MM.1S (cell line): ENCODE data around the gene HCST.

Experiments
- DNase-seq: peaks from one replicate; pipeline ENCODE4 v3.0.0-alpha.2; 2015
- H2AFZ ChIP-seq: fragments of 300-600 bp; sonication (generic); 2 replicates; pipeline ENCODE4 v1.6.0; 2016; ENCODE audit warnings: antibody characterized with exemption, low read length
- H3F3A ChIP-seq: fragments of 300-600 bp; sonication (generic); 2 replicates; pipeline ENCODE4 v1.6.1; 2016; ENCODE audit warnings: mild to moderate bottlenecking, antibody characterized with exemption, low read length, moderate library complexity, mixed read lengths; ENCODE audit not compliant: insufficient read depth
- H3K27ac ChIP-seq: fragments of 300-600 bp; sonication (generic); 2 replicates; pipeline ENCODE4 v1.5.1; 2016; ENCODE audit warnings: mild to moderate bottlenecking, low read length
- H3K27me3 ChIP-seq: fragments of 300-600 bp; sonication (generic); replicated peaks from 2 replicates; pipeline ENCODE4 v1.6.0; 2016; ENCODE audit warnings: low read length; ENCODE audit not compliant: insufficient read depth
- H3K36me3 ChIP-seq: fragments of 300-600 bp; sonication (generic); replicated peaks from 2 replicates; pipeline ENCODE4 v1.6.1; 2016; ENCODE audit warnings: mild to moderate bottlenecking, low read length, mixed read lengths; ENCODE audit not compliant: insufficient read depth
- H3K4me1 ChIP-seq: fragments of 300-600 bp; sonication (generic); 2 replicates; pipeline ENCODE4 v1.6.1; 2016; ENCODE audit warnings: low read length, mixed read lengths
- H3K4me2 ChIP-seq: fragments of 300-600 bp; sonication (generic); 2 replicates; pipeline ENCODE4 v1.6.0; 2016; ENCODE audit warnings: low read depth, low read length
- H3K4me3 ChIP-seq: fragments of 300-600 bp; sonication (generic); 2 replicates; pipeline ENCODE4 v1.5.1; 2016; ENCODE audit warnings: low read length, mixed read lengths
- H3K79me2 ChIP-seq: fragments of 300-600 bp; sonication (generic); 2 replicates; pipeline ENCODE4 v1.6.1; 2016; ENCODE audit warnings: mixed run types, low read length, mixed read lengths
- H3K9ac ChIP-seq: fragments of 300-600 bp; sonication (generic); 2 replicates; pipeline ENCODE4 v1.6.1; 2016; ENCODE audit warnings: low read length, mixed read lengths
- H3K9me2 ChIP-seq: fragments of 300-600 bp; sonication (generic); replicated peaks from 2 replicates; pipeline ENCODE4 v1.6.1; 2016; ENCODE audit warnings: mild to moderate bottlenecking, low read length, mixed read lengths; ENCODE audit not compliant: insufficient read depth
- H3K9me3 ChIP-seq: fragments of 300-600 bp; sonication (generic); replicated peaks from 2 replicates; pipeline ENCODE4 v1.6.1; 2016; ENCODE audit warnings: mild to moderate bottlenecking, low read length, mixed read lengths; ENCODE audit not compliant: insufficient read depth
- H4K20me1 ChIP-seq: fragments of 300-600 bp; sonication (generic); 2 replicates; pipeline ENCODE4 v1.6.1; 2016; ENCODE audit warnings: mild to moderate bottlenecking, low read length, moderate library complexity, mixed read lengths; ENCODE audit not compliant: insufficient read depth
- EZH2 ChIP-seq: fragments of 300-600 bp; sonication (generic); optimal IDR thresholded peaks from 2 replicates; pipeline ENCODE3; 2017; ENCODE audit warnings: low read depth, mild to moderate bottlenecking, antibody characterized with exemption, low read length, mixed read lengths
- EZH2phosphoT487 ChIP-seq: fragments of 300-600 bp; sonication (generic); IDR thresholded peaks from 2 replicates; pipeline ENCODE4 v1.6.1; 2018; ENCODE audit warnings: antibody characterized with exemption, low read length
- TF ChIP-seq, protein P1 (sequence below): fragments of 300-600 bp; sonication (generic); IDR thresholded peaks from 2 replicates; pipeline ENCODE4 v1.5.1; 2016; ENCODE audit warnings: antibody characterized with exemption, low read length, mixed read lengths

Gene HCST

DNA sequence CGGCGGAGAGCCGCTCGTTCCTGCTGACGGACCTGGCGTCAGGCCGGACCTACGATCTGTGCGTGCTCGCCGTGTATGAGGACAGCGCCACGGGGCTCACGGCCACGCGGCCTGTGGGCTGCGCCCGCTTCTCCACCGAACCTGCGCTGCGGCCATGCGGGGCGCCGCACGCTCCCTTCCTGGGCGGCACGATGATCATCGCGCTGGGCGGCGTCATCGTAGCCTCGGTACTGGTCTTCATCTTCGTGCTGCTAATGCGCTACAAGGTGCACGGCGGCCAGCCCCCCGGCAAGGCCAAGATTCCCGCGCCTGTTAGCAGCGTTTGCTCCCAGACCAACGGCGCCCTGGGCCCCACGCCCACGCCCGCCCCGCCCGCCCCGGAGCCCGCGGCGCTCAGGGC is 42.2 kb downstream of the HCST start:
- Histone ChIP-seq H3K79me2 (no peaks in the 10 kb centered on the region), H2AFZ (no peak overlapping the region), H3K4me1 (no peaks in the 10 kb centered on the region), H3K36me3 (no peaks in the 10 kb centered on the region), H3F3A (no peaks in the 10 kb centered on the region), H4K20me1 (no peaks in the 10 kb centered on the region), H3K4me2 (no peak overlapping the region), H3K27me3 (peaks cover 7% of the 10 kb centered on the region), H3K4me3 (no peak overlapping the region), H3K27ac (no peak overlapping the region), H3K9me3 (no peaks in the 10 kb centered on the region), H3K9ac (no peak overlapping the region), H3K9me2 (no peaks in the 10 kb centered on the region)
- DNase-seq = no peak
- no peak for TF ChIP-seq EZH2
- TF ChIP-seq, protein P1, sequence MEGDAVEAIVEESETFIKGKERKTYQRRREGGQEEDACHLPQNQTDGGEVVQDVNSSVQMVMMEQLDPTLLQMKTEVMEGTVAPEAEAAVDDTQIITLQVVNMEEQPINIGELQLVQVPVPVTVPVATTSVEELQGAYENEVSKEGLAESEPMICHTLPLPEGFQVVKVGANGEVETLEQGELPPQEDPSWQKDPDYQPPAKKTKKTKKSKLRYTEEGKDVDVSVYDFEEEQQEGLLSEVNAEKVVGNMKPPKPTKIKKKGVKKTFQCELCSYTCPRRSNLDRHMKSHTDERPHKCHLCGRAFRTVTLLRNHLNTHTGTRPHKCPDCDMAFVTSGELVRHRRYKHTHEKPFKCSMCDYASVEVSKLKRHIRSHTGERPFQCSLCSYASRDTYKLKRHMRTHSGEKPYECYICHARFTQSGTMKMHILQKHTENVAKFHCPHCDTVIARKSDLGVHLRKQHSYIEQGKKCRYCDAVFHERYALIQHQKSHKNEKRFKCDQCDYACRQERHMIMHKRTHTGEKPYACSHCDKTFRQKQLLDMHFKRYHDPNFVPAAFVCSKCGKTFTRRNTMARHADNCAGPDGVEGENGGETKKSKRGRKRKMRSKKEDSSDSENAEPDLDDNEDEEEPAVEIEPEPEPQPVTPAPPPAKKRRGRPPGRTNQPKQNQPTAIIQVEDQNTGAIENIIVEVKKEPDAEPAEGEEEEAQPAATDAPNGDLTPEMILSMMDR = no peak
- no peak for TF ChIP-seq EZH2phosphoT487

DNA sequence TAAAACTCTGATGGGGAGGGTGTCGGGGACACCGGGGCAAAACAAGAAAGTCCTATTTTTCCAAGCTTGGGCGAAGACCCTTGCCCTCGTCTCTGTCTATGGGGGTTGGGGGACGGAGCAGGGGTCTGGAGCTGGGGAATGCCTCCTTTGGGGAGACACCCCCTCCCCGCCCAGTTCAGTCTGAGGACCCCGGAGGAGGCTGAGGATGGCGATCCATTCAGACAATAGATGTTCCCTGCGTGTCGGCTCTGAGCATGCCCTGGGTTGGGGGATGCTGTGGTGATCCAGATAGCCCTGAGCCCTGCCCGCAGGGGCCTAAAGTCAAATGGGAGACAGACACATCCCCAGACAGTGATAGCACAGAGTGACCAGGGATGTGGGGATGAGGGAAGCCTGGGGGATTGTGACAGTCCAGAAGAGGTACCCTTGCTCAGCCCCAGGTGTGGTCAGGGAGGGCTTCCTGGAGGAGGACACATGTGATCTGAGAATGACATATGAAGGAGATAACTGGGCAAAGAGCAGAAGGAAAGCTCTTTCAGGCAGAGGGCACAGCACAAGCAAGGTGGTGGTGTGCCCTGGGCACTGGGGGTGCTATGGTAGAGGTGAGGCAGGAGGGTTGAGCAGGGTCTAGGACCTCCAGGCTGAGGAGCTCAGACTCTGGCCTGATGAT is 42.9 kb downstream of the HCST start:
- H3K4me2 ChIP-seq = no peak overlapping the region
- no peaks in the 10 kb centered on the region for H3K9me2 ChIP-seq
- no peaks in the 10 kb centered on the region for H3K36me3 ChIP-seq
- H3K9me3 ChIP-seq = no peaks in the 10 kb centered on the region
- H3K4me1 ChIP-seq = no peaks in the 10 kb centered on the region
- H3K4me3 ChIP-seq = no peak overlapping the region
- peaks cover 14% of the 10 kb centered on the region for H3K27me3 ChIP-seq
- no peak for DNase-seq
- no peak overlapping the region for H3K9ac ChIP-seq
- no peak overlapping the region for H3K27ac ChIP-seq
- no peaks in the 10 kb centered on the region for H3K79me2 ChIP-seq
- no peaks in the 10 kb centered on the region for H4K20me1 ChIP-seq
- TF ChIP-seq EZH2phosphoT487 = no peak
- TF ChIP-seq, protein P1 = no peak
- no peak for TF ChIP-seq EZH2
- H3F3A ChIP-seq = no peaks in the 10 kb centered on the region
- no peak overlapping the region for H2AFZ ChIP-seq

DNA sequence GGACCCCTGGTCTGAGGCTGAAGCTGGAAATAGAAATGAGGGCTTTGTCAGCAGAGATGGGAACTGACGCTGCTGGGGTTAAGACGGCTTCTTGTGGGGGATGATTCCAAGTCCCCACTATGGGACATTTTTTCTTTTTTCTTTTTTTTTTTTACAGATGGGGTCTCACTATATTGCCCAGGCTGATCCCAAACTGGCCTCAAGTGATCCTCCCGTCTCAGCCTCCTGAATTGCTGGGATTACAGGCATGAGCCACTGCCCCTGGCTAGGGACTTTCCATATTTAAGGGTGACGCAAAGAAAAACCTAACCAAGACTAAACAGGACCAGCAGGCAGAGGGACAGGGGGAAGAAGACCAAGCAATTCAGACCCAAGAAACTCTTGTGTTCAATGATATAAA is 43.9 kb downstream of the HCST start:
- no peaks in the 10 kb centered on the region for H4K20me1 ChIP-seq
- DNase-seq = no peak
- no peak overlapping the region for H3K4me3 ChIP-seq
- H3K9me3 ChIP-seq = no peaks in the 10 kb centered on the region
- H3K9me2 ChIP-seq = no peaks in the 10 kb centered on the region
- H3K27ac ChIP-seq = no peak overlapping the region
- H3K36me3 ChIP-seq = no peaks in the 10 kb centered on the region
- H3K79me2 ChIP-seq = no peaks in the 10 kb centered on the region
- no peaks in the 10 kb centered on the region for H3K4me1 ChIP-seq
- H3K4me2 ChIP-seq = no peak overlapping the region
- no peak for TF ChIP-seq EZH2phosphoT487
- TF ChIP-seq EZH2 = no peak
- TF ChIP-seq, protein P1 = no peak
- peaks cover 22% of the 10 kb centered on the region for H3K27me3 ChIP-seq
- H3K9ac ChIP-seq = no peak overlapping the region
- H2AFZ ChIP-seq = no peak overlapping the region
- no peaks in the 10 kb centered on the region for H3F3A ChIP-seq
